ENCODE data around the gene RUVBL1.

DNA sequence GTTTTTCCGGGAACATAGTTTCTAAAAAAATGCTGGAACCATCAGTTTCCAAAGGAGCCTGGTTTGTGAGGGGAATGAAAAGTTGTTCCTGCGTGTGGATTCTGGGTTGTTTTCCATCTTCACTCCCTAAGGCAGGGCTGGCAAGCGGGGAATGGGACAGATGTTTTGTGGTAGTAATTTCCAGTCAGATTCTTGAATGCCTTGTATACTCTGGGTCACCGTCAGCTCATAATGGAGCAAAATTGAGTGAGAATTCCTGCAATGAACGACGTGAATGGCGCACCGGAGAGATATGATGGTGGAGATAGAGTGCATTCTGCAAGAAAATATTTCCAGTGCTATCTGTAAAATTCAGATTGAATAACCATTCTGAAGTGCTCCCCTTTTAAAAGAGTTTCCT is 49.6 kb upstream of the RUVBL1 start:
- TF ChIP-seq, protein P1, sequence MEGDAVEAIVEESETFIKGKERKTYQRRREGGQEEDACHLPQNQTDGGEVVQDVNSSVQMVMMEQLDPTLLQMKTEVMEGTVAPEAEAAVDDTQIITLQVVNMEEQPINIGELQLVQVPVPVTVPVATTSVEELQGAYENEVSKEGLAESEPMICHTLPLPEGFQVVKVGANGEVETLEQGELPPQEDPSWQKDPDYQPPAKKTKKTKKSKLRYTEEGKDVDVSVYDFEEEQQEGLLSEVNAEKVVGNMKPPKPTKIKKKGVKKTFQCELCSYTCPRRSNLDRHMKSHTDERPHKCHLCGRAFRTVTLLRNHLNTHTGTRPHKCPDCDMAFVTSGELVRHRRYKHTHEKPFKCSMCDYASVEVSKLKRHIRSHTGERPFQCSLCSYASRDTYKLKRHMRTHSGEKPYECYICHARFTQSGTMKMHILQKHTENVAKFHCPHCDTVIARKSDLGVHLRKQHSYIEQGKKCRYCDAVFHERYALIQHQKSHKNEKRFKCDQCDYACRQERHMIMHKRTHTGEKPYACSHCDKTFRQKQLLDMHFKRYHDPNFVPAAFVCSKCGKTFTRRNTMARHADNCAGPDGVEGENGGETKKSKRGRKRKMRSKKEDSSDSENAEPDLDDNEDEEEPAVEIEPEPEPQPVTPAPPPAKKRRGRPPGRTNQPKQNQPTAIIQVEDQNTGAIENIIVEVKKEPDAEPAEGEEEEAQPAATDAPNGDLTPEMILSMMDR (optimal IDR thresholded peaks at IDR 0.05 in 1 of 3, IDR thresholded peaks at IDR 0.05 in 1 of 3, conservative IDR thresholded peaks at IDR 0.05 in 1 of 3; ENCODE audit: extremely low read depth in 1 of 3, insufficient read depth in 2 of 3, low read length in 3 of 3) = no peak
- no peak for TF ChIP-seq EZH2 (IDR thresholded peaks at IDR 0.05; ENCODE audit: low read length)
